GM21825 (cell line): ENCODE results near the gene MAPK8.
"Not testable (repeated sequence)": the region's sequence is repeated elsewhere in the genome, so short reads cannot be mapped to it uniquely, and the experiment has no call there.

ENCODE experiments used
- ATAC-seq: cut with Tn5 transposase; IDR thresholded peaks from one replicate; pipeline ENCODE4 v1.9.1; 2021; ENCODE audit warnings: mild to moderate bottlenecking, moderate library complexity; ENCODE audit not compliant: unreplicated experiment

Gene MAPK8

DNA sequence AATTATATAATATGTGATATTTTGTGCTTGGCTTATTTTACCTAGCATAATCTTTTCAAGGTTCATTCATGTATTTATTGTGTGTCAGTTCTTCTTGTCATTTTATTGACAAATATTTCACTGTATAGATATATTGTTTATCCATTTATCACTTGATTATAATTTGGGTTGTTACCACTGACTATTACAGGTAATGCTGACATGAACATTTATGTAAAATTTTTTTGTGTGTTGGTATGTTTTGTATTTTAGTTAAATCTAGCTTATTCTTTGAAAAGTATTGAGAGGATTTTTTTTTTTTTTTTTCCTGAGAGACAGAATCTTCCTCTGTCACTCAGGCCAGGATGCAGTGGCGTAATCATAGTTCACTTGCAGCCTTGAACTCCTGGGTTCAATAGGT is 107.7 kb downstream of the MAPK8 start:
- ATAC-seq, result no peak

GRCh38 chr10:48414778-48415177 is 108.3 kb downstream of the MAPK8 start:
- ATAC-seq, result no peak

DNA sequence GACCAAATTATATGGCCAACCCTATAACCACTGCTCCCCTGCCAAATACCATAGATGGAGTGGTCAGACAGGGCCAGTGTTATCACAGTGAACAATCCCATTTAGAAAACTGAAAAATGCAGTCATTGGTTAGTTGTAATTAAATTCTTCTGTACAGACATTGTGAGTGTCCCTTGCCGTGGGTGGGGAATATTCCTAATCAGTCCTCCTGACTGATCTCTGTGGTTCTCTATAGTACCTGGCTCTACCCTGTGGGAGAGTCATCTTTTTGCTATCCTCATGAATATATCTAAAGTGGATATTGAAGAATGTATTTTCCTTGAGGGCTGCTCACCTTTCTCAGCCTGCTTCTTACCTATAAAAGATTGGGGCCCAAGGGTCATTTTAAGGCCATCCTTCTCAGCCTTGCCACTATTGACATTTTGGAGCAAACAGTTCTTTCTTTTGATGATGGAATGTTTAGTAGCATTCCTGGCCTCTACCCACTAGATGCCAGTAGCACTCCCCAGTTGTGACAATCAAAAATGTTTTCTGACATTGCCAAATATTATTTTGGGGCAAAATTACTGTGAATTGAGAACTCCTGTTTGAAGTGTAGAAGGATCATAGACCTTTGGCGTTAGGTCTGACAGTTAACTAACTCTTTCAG is 110.2 kb downstream of the MAPK8 start:
- no peak for ATAC-seq

- no peak for ATAC-seq
These were observed 110.9 kb downstream of the MAPK8 start for GRCh38 chr10:48417374-48417773.

- no peak for ATAC-seq
These were observed 111.8 kb downstream of the MAPK8 start for GRCh38 chr10:48418189-48418788.

DNA sequence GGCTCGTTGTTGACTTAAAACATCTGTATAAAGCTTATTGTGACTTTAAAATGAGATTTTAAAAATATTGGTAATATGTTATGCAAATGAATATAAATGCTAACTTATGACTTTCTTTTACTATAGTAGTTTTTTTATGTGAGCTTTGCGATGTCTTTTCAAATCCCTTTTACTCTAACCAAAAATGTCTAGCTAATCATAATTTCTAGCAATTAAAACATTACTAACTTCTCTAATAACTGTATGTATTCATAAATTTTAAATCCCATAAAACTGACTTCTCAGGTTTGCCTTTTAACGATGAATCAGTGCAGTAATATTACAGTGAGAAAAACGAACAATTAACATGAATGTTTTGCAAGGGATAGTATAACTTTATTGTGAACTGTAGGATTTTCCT is 113.2 kb downstream of the MAPK8 start:
- ATAC-seq, result no peak

DNA sequence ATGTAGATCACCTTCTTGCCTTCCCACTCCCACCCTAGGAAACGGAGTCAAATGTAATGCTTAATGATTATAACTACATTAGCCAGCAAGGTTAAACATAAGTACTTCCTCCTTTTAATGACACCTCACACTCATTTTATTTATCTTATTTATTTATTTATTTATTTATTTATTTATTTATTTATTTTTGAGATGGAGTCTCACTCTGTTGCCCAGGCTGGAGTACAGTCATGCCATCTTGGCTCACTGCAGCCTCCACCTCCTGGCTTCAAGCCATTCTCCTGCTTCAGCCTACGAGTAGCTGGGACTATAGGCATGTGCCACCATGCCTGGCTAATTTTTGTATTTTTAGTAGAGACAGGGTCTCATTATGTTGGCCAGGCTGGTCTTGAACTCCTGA is 115.4 kb downstream of the MAPK8 start:
- ATAC-seq, result not testable (repeated sequence)

GRCh38 chr10:48423884-48424283 is 117.4 kb downstream of the MAPK8 start:
- no peak for ATAC-seq

DNA sequence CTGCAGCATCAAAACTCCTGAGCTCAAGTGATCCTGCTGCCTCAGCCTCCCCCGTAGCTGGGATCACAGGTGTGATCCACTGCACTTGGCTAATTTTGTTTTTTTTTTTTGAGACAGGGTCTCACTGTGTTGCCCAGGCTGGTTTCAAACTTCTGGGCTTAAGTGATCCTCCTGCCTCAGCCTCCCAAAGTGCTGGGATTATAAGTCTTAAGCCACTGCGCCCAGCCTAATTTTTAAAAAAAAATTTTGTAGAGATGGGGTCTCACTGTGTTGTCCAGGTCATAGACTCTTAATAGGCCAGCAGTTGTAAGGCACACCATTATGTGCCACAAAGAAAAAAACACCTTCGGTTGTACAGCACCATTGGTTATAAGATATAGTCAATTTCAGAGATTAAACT is 122.4 kb downstream of the MAPK8 start:
- no peak for ATAC-seq

- no peak for ATAC-seq
These were observed 122.8 kb downstream of the MAPK8 start for GRCh38 chr10:48429309-48429708.

- no peak for ATAC-seq
These were observed 124.0 kb downstream of the MAPK8 start for GRCh38 chr10:48430402-48430993.

DNA sequence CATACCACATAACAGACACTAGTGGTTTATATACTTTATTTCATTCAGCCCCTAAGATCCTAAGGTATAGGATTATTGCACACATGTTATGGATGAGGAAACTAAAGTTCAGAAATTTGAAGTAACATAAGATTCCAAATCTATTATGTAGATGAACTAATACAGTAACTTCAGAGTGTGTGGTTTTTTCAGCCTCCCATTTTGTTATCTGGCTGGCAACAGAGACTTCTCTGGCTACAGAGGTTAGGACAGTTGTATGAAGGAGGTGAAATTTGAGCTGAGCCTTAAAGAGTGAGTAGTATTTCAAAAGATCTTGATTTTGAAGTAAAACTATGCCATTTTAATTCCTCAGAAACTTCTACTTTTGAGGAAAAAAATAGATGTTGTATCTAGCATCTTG is 125.4 kb downstream of the MAPK8 start:
- no peak for ATAC-seq

DNA sequence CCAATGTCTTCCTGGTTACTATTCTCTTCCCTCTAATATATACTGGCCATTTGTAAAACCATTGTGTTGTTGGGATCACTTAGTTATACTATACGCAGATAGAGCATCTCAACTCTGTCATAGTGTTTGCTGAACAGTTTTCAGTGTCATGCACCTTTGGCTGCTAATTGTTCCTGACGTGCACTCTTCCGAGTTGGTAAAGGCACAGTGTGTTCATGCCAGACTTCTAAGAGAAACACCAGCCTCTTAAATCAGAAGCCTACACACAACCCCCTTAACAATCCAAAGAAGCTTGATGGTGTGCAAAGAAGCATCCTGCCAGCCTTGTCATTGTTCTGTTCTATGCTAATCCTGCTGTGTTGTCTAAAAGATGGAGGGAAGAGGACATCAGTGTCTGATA is 131.1 kb downstream of the MAPK8 start:
- no peak for ATAC-seq

GRCh38 chr10:48439031-48439430 is 132.6 kb downstream of the MAPK8 start:
- ATAC-seq, result no peak

DNA sequence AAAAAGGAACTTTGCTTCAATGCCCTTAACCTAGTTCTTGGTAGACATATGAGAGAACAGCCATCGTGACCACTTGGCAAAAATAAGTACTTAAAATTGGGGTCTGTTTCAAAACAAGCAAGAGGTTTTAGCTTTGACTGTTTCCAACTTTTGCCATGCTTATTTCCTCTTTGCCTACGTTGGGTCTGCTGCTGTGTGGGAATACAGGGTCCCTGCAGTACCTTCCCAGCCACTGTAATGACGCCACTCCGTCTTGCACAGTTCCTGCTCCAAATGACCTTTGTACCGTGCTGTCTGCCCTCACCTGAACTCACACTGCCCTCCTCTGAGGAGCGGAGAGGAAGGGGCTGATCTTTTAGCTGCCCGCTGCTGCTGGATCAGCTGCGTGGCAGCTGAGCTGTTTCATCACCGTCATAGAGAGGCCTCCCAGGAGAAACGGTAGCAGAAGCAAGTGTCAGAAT is 133.1 kb downstream of the MAPK8 start:
- no peak for ATAC-seq

DNA sequence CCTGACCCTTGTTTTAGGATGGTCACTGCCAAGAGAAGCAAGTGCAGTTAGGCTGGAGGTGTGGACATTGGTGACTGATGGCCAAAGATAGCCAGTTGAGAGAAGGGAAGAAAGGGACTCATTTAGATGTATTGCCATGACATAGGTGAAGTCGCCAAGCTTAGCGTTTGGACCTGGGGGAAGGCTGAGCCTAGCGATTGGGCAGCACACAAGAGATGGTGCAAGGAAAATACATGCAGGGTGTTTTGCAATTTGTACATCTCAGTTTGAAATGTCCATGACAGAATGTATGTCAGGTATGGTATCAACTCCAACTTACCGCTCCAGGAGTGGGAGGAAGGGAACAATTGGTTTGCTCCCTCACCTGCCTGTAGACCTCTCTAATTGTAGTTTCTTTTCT is 134.3 kb downstream of the MAPK8 start:
- ATAC-seq, result no peak

GRCh38 chr10:48442090-48442808 is 135.8 kb downstream of the MAPK8 start:
- no peak for ATAC-seq

DNA sequence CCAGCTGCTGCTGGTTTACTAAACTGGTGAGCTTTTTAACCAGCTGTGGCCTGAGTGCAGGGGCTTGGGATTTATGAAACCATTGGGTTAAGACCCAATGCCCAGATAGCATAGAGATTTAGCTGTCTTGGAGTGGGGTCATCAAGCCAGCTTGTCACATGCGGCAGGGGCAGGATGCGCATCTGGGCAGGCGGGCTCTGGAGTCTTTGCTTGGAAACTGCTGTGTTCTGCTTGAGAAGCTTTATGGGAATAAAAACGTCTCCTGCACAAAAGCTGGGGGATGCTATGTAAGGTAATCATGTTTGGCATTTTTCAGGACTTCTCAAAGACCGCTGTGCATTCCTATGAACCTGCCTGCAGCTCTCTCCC is 136.3 kb downstream of the MAPK8 start:
- no peak for ATAC-seq

GRCh38 chr10:48444266-48444665 is 137.8 kb downstream of the MAPK8 start:
- no peak for ATAC-seq

DNA sequence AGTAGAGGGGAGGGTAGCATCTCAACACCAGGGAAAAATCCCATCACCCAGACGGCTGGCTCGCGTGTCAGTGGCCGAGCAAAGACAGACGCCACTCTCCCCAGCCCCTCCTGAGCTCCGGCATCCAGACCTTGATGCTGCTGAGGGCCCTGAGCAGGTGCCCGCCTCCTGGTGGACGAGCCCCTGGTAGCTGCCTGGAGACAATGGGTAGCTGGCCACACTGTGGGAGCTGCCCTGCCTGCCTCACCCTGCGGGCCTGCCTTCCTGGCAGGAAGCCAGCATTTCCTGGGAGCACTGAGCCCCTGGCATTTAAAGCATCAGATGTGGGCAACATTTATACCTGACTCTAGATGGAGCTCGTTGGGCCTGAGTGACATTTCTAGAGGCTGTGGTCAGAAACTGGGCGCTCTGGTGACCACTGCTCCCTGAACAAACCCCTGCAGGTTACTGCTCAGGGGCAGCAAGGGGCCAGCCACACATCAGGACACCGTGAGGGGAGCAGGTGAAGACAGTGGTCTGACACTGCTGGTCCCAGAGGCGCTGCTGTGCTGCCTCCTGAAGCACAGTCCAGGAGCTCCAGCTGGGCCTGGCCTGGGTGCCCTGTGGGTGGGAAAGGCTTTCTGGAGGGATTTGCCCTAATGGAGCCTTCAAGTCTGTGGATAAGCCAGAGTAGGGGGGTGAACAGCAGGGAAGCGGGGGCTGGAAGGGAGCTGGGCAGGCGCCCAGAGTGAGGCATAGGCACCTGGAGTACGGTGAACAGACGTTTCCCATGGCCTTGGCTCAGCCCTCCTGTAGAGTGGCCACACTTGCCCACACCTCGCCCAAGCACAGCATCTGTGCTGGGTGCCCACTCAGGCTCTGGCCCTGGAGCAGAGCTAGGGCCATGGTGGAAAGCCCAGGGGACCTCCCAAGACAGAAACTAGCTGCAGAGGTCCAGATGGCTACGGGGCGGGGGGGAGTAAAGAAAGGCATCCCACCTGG is 138.7 kb downstream of the MAPK8 start:
- no peak for ATAC-seq

GRCh38 chr10:48445932-48446331 is 139.5 kb downstream of the MAPK8 start:
- no peak for ATAC-seq
